SK-N-SH (cell line): ENCODE data around the gene ETFA. TPM values are rescaled to one million over a fixed set of nuclear protein-coding genes. Genes with fewer than 3 reads are reported as not detected.

Experiments
- CTCF ChIA-PET: fragments of 300-600, 350-600 bp; formaldehyde crosslinking; extraction: SDS; loops from one replicate; lab custom pipeline; 2021; lab: Yijun Ruan, JAX
- POLR2A ChIA-PET: fragments of 350-600 bp; sonication (Branson Sonifier 250); formaldehyde crosslinking; extraction: SDS; loops from one replicate; lab custom pipeline; 2020; ENCODE audit warnings: antibody characterized with exemption, inconsistent platforms; lab: Yijun Ruan, JAX
- DNase-seq: peaks from one replicate; pipeline ENCODE4 v3.0.0; 2012
- H2AFZ ChIP-seq: fragments of 200-600 bp; sonication (generic); 2 replicates; pipeline ENCODE4 v1.8.1; 2016; ENCODE audit warnings: antibody characterized with exemption, mild to moderate bottlenecking, low read depth
- H3F3A ChIP-seq: fragments of 200-600 bp; sonication (generic); replicated peaks from 2 replicates; pipeline ENCODE3; 2016; ENCODE audit warnings: antibody characterized with exemption, mild to moderate bottlenecking; ENCODE audit not compliant: insufficient read depth
- H3K27ac ChIP-seq, 2 experiments: fragments of 200-500 bp in 1 of 2; fragments of 200-600 bp in 1 of 2; sonication (Bioruptor generic) in 1 of 2; sonication (generic), shearing (Covaris generic) in 1 of 2; 2 replicates each; pipeline versions ENCODE4 v1.5.1 to v1.6.1; 2014 to 2016; ENCODE audit warnings: low read depth in 2 of 2, inconsistent platforms in 1 of 2, low read length in 1 of 2, mild to moderate bottlenecking in 1 of 2, mixed read lengths in 1 of 2
- H3K27me3 ChIP-seq: fragments of 200-600 bp; sonication (generic), shearing (Covaris generic); 2 replicates; pipeline ENCODE4 v1.6.1; 2016; ENCODE audit warnings: mixed run types; ENCODE audit not compliant: insufficient read depth
- H3K36me3 ChIP-seq, 2 experiments: fragments of 200-500 bp in 1 of 2; fragments of 200-600 bp in 1 of 2; sonication (Bioruptor generic) in 1 of 2; sonication (generic) in 1 of 2; replicated peaks in 1 of 2; 2 replicates each; pipeline versions ENCODE3 to v1.5.1; 2014 to 2016; ENCODE audit warnings: low read length in 1 of 2, mild to moderate bottlenecking in 1 of 2; ENCODE audit not compliant: insufficient read depth in 2 of 2, control insufficient read depth in 1 of 2
- H3K4me1 ChIP-seq, 2 experiments: fragments of 200-500 bp in 1 of 2; fragments of 200-600 bp in 1 of 2; sonication (Bioruptor generic) in 1 of 2; sonication (generic), shearing (Covaris generic) in 1 of 2; 2 replicates each; pipeline versions ENCODE4 v1.5.1 to v1.6.1; 2014 to 2016; ENCODE audit warnings: low read depth in 1 of 2, low read length in 1 of 2, mixed run types in 1 of 2; ENCODE audit not compliant: insufficient read depth in 2 of 2, control insufficient read depth in 1 of 2
- H3K4me2 ChIP-seq: fragments of 200-600 bp; sonication (generic), shearing (Covaris generic); 2 replicates; pipeline ENCODE4 v1.6.1; 2017; ENCODE audit warnings: mixed run types
- H3K4me3 ChIP-seq, 2 experiments: fragments of 200-500 bp in 1 of 2; fragments of 200-600 bp in 1 of 2; sonication (Bioruptor generic) in 1 of 2; sonication (generic), shearing (Covaris generic) in 1 of 2; 2 replicates each; pipeline versions ENCODE4 v1.5.1 to v1.8.1; 2014 to 2016; ENCODE audit warnings: low read depth in 2 of 2, inconsistent platforms in 1 of 2, low read length in 1 of 2, mild to moderate bottlenecking in 1 of 2, mixed read lengths in 1 of 2, moderate library complexity in 1 of 2
- H3K79me2 ChIP-seq: fragments of 200-600 bp; sonication (generic); 2 replicates; pipeline ENCODE4 v1.8.1; 2017; ENCODE audit warnings: mild to moderate bottlenecking; ENCODE audit not compliant: insufficient read depth
- H3K9ac ChIP-seq: fragments of 200-600 bp; sonication (generic); 2 replicates; pipeline ENCODE4 v1.6.1; 2017; ENCODE audit warnings: mixed run types
- H3K9me2 ChIP-seq: fragments of 200-600 bp; sonication (generic); 2 replicates; pipeline ENCODE4 v1.6.1; 2017; ENCODE audit warnings: mixed run types
- H3K9me3 ChIP-seq: fragments of 200-600 bp; sonication (generic); 2 replicates; pipeline ENCODE4 v1.6.1; 2017; ENCODE audit warnings: mixed run types, mild to moderate bottlenecking, moderate library complexity
- H4K20me1 ChIP-seq: fragments of 200-600 bp; sonication (generic); 2 replicates; pipeline ENCODE4 v1.6.1; 2017; ENCODE audit warnings: mild to moderate bottlenecking, mixed run types; ENCODE audit not compliant: insufficient read depth
- CHD2 ChIP-seq: fragments of 150-350 bp; IDR thresholded peaks from 2 replicates; pipeline ENCODE4 v1.6.1; 2018; ENCODE audit warnings: low read length; ENCODE audit not compliant: partially characterized antibody
- FOXJ3 ChIP-seq: sonication (generic); formaldehyde crosslinking; IDR thresholded peaks from 2 replicates; pipeline ENCODE4 v1.5.1; 2020; ENCODE audit warnings: mild to moderate bottlenecking, missing genetic modification reagents
- FOXM1 ChIP-seq: IDR thresholded peaks from 2 replicates; pipeline ENCODE4 v1.4.0; 2012; ENCODE audit warnings: low read depth, mild to moderate bottlenecking
- GABPA ChIP-seq: IDR thresholded peaks from 2 replicates; pipeline ENCODE4 v1.4.0; 2012; ENCODE audit warnings: low read depth, mild to moderate bottlenecking
- GATA2 ChIP-seq: sonication (generic); formaldehyde crosslinking; IDR thresholded peaks from 2 replicates; pipeline ENCODE4 v1.5.0; 2020; ENCODE audit warnings: mild to moderate bottlenecking, missing genetic modification reagents
- MAX ChIP-seq: IDR thresholded peaks from 2 replicates; pipeline ENCODE4 v1.4.0; 2012; ENCODE audit warnings: low read depth
- MEF2A ChIP-seq: IDR thresholded peaks from 2 replicates; pipeline ENCODE4 v1.4.0; 2012; ENCODE audit warnings: low read depth, borderline replicate concordance
- NRF1 ChIP-seq: IDR thresholded peaks from 2 replicates; pipeline ENCODE4 v1.6.1; 2012; ENCODE audit warnings: low read depth, mild to moderate bottlenecking, low read length
- PBX3 ChIP-seq: IDR thresholded peaks from 2 replicates; pipeline ENCODE4; 2012
- RCOR1 ChIP-seq: fragments of 150-350 bp; IDR thresholded peaks from 2 replicates; pipeline ENCODE4 v1.6.1; 2017; ENCODE audit warnings: antibody characterized with exemption, low read length
- RXRA ChIP-seq: IDR thresholded peaks from 2 replicates; pipeline ENCODE4 v1.4.0; 2012; ENCODE audit warnings: low read depth, mild to moderate bottlenecking, borderline replicate concordance
- TCF12 ChIP-seq: IDR thresholded peaks from 2 replicates; pipeline ENCODE4 v1.4.0; 2012
- WGBS: methylation state at CpG from one replicate; pipeline ENCODE4 v1.1.6; 2017; ENCODE audit warnings: low lambda C conversion rate; 5-methylcytosine and 5-hydroxymethylcytosine counted together
- polyA plus RNA-seq, 3 experiments: library from polyadenylated mRNA; depleted of rRNA; stranded (reverse); fragments of >200 nt; gene quantifications; 2 replicates each; pipeline ENCODE4 v1.2.3, GENCODE V29; 2012
- TF ChIP-seq, protein P1 (sequence below): IDR thresholded peaks from 2 replicates; pipeline ENCODE4 v1.4.0; 2012; ENCODE audit warnings: low read depth, borderline replicate concordance
- TF ChIP-seq, protein P2 (sequence below): fragments of 150-350 bp; IDR thresholded peaks from 2 replicates; pipeline ENCODE4 v1.6.1; 2017; ENCODE audit warnings: antibody characterized with exemption, low read length, low read depth, borderline replicate concordance
- TF ChIP-seq, protein P3 (sequence below): IDR thresholded peaks from 2 replicates; pipeline ENCODE4 v1.6.1; 2012; ENCODE audit warnings: mild to moderate bottlenecking, low read depth, low read length, moderate library complexity
- TF ChIP-seq, protein P4 (sequence below): fragments of 150-350 bp; IDR thresholded peaks from 2 replicates; pipeline ENCODE4 v1.6.1; 2016; ENCODE audit warnings: mild to moderate bottlenecking, low read depth, low read length

ETFA gene
- polyA plus RNA-seq, 1 of the 3 experiments (the other 2 are of a cell fraction): 122 TPM

DNA sequence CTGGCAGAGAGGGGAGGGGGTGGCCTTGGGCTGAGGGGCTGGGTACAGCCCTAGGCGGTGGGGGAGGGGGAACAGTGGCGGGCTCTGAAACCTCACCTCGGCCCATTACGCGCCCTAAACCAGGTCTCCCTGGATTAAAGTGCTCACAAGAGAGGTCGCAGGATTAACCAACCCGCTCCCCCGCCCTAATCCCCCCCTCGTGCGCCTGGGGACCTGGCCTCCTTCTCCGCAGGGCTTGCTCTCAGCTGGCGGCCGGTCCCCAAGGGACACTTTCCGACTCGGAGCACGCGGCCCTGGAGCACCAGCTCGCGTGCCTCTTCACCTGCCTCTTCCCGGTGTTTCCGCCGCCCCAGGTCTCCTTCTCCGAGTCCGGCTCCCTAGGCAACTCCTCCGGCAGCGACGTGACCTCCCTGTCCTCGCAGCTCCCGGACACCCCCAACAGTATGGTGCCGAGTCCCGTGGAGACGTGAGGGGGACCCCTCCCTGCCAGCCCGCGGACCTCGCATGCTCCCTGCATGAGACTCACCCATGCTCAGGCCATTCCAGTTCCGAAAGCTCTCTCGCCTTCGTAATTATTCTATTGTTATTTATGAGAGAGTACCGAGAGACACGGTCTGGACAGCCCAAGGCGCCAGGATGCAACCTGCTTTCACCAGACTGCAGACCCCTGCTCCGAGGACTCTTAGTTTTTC lies 30.2 kb upstream of the ETFA start:
- TF ChIP-seq MEF2A (no peak), CHD2 (no peak), GABPA (no peak), TCF12 (no peak), RXRA (no peak)
- TF ChIP-seq, protein P1, sequence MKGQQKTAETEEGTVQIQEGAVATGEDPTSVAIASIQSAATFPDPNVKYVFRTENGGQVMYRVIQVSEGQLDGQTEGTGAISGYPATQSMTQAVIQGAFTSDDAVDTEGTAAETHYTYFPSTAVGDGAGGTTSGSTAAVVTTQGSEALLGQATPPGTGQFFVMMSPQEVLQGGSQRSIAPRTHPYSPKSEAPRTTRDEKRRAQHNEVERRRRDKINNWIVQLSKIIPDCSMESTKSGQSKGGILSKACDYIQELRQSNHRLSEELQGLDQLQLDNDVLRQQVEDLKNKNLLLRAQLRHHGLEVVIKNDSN: no peak
- TF ChIP-seq, protein P2, sequence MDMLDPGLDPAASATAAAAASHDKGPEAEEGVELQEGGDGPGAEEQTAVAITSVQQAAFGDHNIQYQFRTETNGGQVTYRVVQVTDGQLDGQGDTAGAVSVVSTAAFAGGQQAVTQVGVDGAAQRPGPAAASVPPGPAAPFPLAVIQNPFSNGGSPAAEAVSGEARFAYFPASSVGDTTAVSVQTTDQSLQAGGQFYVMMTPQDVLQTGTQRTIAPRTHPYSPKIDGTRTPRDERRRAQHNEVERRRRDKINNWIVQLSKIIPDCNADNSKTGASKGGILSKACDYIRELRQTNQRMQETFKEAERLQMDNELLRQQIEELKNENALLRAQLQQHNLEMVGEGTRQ: no peak
- TF ChIP-seq, protein P3, sequence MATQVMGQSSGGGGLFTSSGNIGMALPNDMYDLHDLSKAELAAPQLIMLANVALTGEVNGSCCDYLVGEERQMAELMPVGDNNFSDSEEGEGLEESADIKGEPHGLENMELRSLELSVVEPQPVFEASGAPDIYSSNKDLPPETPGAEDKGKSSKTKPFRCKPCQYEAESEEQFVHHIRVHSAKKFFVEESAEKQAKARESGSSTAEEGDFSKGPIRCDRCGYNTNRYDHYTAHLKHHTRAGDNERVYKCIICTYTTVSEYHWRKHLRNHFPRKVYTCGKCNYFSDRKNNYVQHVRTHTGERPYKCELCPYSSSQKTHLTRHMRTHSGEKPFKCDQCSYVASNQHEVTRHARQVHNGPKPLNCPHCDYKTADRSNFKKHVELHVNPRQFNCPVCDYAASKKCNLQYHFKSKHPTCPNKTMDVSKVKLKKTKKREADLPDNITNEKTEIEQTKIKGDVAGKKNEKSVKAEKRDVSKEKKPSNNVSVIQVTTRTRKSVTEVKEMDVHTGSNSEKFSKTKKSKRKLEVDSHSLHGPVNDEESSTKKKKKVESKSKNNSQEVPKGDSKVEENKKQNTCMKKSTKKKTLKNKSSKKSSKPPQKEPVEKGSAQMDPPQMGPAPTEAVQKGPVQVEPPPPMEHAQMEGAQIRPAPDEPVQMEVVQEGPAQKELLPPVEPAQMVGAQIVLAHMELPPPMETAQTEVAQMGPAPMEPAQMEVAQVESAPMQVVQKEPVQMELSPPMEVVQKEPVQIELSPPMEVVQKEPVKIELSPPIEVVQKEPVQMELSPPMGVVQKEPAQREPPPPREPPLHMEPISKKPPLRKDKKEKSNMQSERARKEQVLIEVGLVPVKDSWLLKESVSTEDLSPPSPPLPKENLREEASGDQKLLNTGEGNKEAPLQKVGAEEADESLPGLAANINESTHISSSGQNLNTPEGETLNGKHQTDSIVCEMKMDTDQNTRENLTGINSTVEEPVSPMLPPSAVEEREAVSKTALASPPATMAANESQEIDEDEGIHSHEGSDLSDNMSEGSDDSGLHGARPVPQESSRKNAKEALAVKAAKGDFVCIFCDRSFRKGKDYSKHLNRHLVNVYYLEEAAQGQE: no peak
- POLR2A ChIA-PET: no interaction called here

DNA sequence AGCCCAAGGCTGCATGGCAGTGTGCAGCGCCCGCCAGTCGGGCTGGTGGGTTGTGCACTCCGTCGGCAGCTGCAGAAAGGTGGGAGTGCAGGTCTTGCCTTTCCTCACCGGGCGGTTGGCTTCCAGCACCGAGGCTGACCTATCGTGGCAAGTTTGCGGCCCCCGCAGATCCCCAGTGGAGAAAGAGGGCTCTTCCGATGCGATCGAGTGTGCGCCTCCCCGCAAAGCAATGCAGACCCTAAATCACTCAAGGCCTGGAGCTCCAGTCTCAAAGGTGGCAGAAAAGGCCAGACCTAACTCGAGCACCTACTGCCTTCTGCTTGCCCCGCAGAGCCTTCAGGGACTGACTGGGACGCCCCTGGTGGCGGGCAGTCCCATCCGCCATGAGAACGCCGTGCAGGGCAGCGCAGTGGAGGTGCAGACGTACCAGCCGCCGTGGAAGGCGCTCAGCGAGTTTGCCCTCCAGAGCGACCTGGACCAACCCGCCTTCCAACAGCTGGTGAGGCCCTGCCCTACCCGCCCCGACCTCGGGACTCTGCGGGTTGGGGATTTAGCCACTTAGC lies 29.6 kb upstream of the ETFA start:
- Histone ChIP-seq H3K27ac (no peak overlapping the region), H3K4me3 (no peak overlapping the region), H3K79me2 (peaks cover 22% of the 10 kb centered on the region), H2AFZ (no peak overlapping the region), H3K9me3 (no peaks in the 10 kb centered on the region), H3F3A (peaks cover 8% of the 10 kb centered on the region), H3K9me2 (no peaks in the 10 kb centered on the region), H3K36me3 (peaks cover 0 to 22% of the 10 kb centered on the region in 2 experiments), H3K9ac (no peak overlapping the region), H4K20me1 (0 out of 2 replicates have a peak, but pooled peaks cover 4% of the 10 kb centered on the region), H3K4me2 (no peak overlapping the region), H3K27me3 (no peaks in the 10 kb centered on the region), H3K4me1 (peaks cover 0 to 19% of the 10 kb centered on the region in 2 experiments; a peak in 2 of 4 replicates)
- CTCF ChIA-PET: no interaction called here
- no peak for DNase-seq
- POLR2A ChIA-PET: no interaction called here
- 100% methylated on average over 14 of the region's 35 CpGs for WGBS
- TF ChIP-seq FOXM1 (no peak), MAX (no peak), RXRA (no peak), PBX3 (no peak), RCOR1 (no peak), NRF1 (no peak), GATA2 (CRISPR knock-in tag) (no peak), FOXJ3 (CRISPR knock-in tag) (no peak)
- TF ChIP-seq, protein P4, sequence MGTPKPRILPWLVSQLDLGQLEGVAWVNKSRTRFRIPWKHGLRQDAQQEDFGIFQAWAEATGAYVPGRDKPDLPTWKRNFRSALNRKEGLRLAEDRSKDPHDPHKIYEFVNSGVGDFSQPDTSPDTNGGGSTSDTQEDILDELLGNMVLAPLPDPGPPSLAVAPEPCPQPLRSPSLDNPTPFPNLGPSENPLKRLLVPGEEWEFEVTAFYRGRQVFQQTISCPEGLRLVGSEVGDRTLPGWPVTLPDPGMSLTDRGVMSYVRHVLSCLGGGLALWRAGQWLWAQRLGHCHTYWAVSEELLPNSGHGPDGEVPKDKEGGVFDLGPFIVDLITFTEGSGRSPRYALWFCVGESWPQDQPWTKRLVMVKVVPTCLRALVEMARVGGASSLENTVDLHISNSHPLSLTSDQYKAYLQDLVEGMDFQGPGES: no peak

More for the DNA sequence above, 30.2 kb upstream of the ETFA start:
- H3K9me2 ChIP-seq: no peaks in the 10 kb centered on the region
- H3K4me2 ChIP-seq: no peak overlapping the region
- H3K27me3 ChIP-seq: no peaks in the 10 kb centered on the region
- WGBS: 97% methylated on average over 37 of the region's 42 CpGs
- peaks cover 0 to 25% of the 10 kb centered on the region in 2 experiments for H3K36me3 ChIP-seq
- DNase-seq: peak; percentile 19
- H3K79me2 ChIP-seq: peaks cover 22% of the 10 kb centered on the region
- no peak overlapping the region for H3K27ac ChIP-seq
- H4K20me1 ChIP-seq: 0 out of 2 replicates have a peak, but pooled peaks cover 4% of the 10 kb centered on the region
- peaks cover 8% of the 10 kb centered on the region for H3F3A ChIP-seq
- H3K9me3 ChIP-seq: no peaks in the 10 kb centered on the region
- no peak overlapping the region for H2AFZ ChIP-seq
- peaks cover 0 to 19% of the 10 kb centered on the region in 2 experiments; a peak in 2 of 4 replicates for H3K4me1 ChIP-seq
- no peak overlapping the region for H3K9ac ChIP-seq
- no peak overlapping the region for H3K4me3 ChIP-seq
- CTCF ChIA-PET: no interaction called here
